BE2C (cell line): Measurements from ENCODE around the gene RFX7.
"Not testable (repeated sequence)": the region's sequence is repeated elsewhere in the genome, so short reads cannot be mapped to it uniquely, and the experiment has no call there.

Experiments used
- DNase-seq: peaks from one replicate; pipeline ENCODE4 v3.0.0-alpha.2; 2020
- H3K27me3 ChIP-seq: fragments of 250-450 bp; sonication (Bioruptor Pico); 2 replicates; pipeline ENCODE4 v1.5.1; 2020; ENCODE audit warnings: mild to moderate bottlenecking
- H3K36me3 ChIP-seq: fragments of 250-450 bp; sonication (Bioruptor Pico); 2 replicates; pipeline ENCODE4 v1.5.1; 2020; ENCODE audit warnings: mild to moderate bottlenecking
- H3K4me1 ChIP-seq: fragments of 250-450 bp; sonication (Bioruptor Pico); 2 replicates; pipeline ENCODE4 v1.5.1; 2020
- H3K4me3 ChIP-seq: 2 replicates; pipeline ENCODE4 v1.5.1; 2011; ENCODE audit warnings: low read depth, low read length
- H3K9me3 ChIP-seq: fragments of 250-450 bp; sonication (Bioruptor Pico); 2 replicates; pipeline ENCODE4 v1.5.1; 2020
- TF ChIP-seq, protein P1 (sequence below): IDR thresholded peaks from 2 replicates; pipeline ENCODE4 v1.5.1; 2012; ENCODE audit warnings: mild to moderate bottlenecking, low read depth, low read length

Gene RFX7

GRCh38 chr15:56175788-56176187 lies 67.9 kb downstream of the RFX7 start:
- DNase-seq, result no peak
- H3K36me3 ChIP-seq, result peaks cover 14% of the 10 kb centered on the region
- H3K4me1 ChIP-seq, result no peaks in the 10 kb centered on the region; the same call in 1 of the 2 replicates
- TF ChIP-seq, protein P1, sequence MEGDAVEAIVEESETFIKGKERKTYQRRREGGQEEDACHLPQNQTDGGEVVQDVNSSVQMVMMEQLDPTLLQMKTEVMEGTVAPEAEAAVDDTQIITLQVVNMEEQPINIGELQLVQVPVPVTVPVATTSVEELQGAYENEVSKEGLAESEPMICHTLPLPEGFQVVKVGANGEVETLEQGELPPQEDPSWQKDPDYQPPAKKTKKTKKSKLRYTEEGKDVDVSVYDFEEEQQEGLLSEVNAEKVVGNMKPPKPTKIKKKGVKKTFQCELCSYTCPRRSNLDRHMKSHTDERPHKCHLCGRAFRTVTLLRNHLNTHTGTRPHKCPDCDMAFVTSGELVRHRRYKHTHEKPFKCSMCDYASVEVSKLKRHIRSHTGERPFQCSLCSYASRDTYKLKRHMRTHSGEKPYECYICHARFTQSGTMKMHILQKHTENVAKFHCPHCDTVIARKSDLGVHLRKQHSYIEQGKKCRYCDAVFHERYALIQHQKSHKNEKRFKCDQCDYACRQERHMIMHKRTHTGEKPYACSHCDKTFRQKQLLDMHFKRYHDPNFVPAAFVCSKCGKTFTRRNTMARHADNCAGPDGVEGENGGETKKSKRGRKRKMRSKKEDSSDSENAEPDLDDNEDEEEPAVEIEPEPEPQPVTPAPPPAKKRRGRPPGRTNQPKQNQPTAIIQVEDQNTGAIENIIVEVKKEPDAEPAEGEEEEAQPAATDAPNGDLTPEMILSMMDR, result no peak
- no peak overlapping the region for H3K4me3 ChIP-seq
- no peaks in the 10 kb centered on the region for H3K9me3 ChIP-seq
- no peaks in the 10 kb centered on the region for H3K27me3 ChIP-seq

DNA sequence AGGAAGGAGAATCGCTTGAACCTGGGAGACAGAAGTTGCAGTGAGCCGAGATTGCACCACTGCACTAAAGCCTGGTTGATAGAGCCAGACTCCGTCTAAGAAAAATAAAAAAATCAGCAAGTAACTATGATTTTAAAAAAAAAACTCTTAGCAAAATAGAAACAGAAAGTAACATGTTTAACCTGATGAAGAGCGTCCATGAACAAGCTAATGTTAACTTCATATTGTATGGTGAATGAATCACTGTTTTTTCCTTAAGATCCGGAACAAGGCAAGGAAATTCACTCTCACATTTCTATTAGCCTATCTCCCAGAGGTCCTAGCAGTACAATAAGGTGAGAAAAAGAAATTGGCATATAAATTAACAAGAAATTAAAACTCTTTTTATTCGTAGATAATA lies 69.0 kb downstream of the RFX7 start:
- no peak for DNase-seq
- Histone ChIP-seq H3K36me3 (peaks cover 14% of the 10 kb centered on the region), H3K27me3 (no peaks in the 10 kb centered on the region), H3K4me3 (no peak overlapping the region), H3K9me3 (no peaks in the 10 kb centered on the region), H3K4me1 (no peaks in the 10 kb centered on the region; the same call in 1 of the 2 replicates)
- TF ChIP-seq, protein P1, result no peak

DNA sequence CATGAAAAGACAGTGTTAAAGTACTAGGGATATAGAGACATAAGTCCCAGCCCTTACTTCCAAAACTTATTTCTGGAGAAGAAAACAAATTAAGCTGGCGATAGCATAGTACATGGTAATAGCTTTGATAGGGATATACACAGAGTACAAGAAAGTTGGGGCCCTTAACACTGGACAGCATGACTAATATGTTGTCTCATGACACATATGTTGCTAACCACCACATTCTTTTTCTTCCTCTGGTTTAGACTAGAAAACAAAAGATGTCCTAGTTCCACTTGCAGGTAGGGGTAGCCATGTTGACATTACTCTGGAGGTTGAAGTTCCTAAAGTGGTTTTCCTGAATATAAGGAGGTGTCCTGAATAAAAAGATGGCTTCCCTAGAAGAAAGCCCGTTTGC lies 75.3 kb downstream of the RFX7 start:
- H3K4me1 ChIP-seq, result no peaks in the 10 kb centered on the region
- H3K9me3 ChIP-seq, result no peaks in the 10 kb centered on the region
- H3K27me3 ChIP-seq, result no peaks in the 10 kb centered on the region
- H3K36me3 ChIP-seq, result peaks cover 17% of the 10 kb centered on the region
- TF ChIP-seq, protein P1, result no peak
- DNase-seq, result no peak
- H3K4me3 ChIP-seq, result no peak overlapping the region

DNA sequence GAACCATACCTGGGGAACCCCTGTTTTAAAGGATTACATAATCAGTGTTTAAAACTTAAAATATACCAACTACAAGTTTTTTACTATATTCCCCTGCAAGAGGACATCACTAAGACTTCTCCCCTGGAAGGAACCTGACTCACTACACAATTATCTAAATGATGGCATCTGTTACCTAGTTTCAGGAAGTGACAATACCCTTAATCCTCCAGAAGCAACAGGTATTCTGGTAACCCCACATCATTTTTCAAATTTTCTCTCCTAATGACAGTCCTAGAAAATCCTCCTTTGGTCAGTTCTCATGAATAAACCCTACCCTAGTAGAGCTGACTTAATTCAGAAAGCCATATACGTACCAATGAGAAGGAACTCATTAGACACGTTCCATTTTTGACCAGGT lies 78.4 kb downstream of the RFX7 start:
- no peak for DNase-seq
- H3K4me3 ChIP-seq, result no peak overlapping the region
- peaks cover 3% of the 10 kb centered on the region; the same call in 1 of the 2 replicates for H3K4me1 ChIP-seq
- no peaks in the 10 kb centered on the region for H3K27me3 ChIP-seq
- TF ChIP-seq, protein P1, result no peak
- no peaks in the 10 kb centered on the region for H3K9me3 ChIP-seq
- H3K36me3 ChIP-seq, result 0 out of 2 replicates have a peak, but pooled peaks cover 3% of the 10 kb centered on the region

GRCh38 chr15:56160966-56161365 lies 82.7 kb downstream of the RFX7 start:
- Histone ChIP-seq H3K27me3 (no peaks in the 10 kb centered on the region), H3K4me3 (no peak overlapping the region), H3K9me3 (no peaks in the 10 kb centered on the region), H3K4me1 (peaks cover 3% of the 10 kb centered on the region; the same call in 1 of the 2 replicates), H3K36me3 (no peaks in the 10 kb centered on the region)
- no peak for DNase-seq
- TF ChIP-seq, protein P1, result no peak

DNA sequence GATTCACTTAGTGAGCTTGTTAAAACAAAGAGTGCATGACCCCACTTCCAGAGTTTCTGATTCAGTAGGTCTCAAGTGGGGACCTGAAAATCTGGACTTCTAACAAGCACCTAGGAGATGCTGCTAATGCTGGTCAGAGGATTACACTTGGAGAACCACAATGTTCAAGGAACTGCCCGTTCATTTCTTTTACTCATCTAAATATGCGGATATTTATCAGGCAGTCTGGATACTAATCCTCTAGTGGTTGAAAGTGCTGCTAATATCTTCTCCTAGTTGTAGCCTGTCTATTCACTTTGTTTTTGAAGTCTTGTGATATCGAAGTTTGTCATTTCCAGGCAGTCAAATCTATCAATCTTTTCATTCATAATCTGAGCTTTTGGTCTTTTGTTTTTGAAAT lies 86.8 kb downstream of the RFX7 start:
- no peak for DNase-seq
- Histone ChIP-seq H3K4me3 (no peak overlapping the region), H3K27me3 (no peaks in the 10 kb centered on the region), H3K9me3 (peaks cover 7% of the 10 kb centered on the region; the same call in 1 of the 2 replicates), H3K4me1 (peaks cover 3% of the 10 kb centered on the region; the same call in 1 of the 2 replicates), H3K36me3 (no peaks in the 10 kb centered on the region)
- TF ChIP-seq, protein P1, result no peak

DNA sequence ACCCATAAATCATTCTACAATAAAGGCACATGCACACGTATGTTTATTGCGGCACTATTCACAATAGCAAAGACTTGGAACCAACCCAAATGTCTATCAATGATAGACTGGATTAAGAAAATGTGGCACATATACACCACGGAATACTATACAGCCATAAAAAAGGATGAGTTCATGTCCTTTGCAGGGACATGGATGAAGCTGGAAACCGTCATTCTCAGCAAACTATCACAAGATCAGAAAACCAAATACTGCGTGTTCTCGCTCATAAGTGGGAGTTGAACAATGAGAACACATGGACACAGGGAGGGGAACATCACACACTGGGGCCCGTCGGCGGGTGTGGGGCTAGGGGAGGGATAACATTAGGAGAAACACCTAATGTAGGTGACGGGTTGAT lies 88.4 kb downstream of the RFX7 start:
- H3K27me3 ChIP-seq, DNase-seq, H3K9me3 ChIP-seq, H3K4me3 ChIP-seq, H3K4me1 ChIP-seq, H3K36me3 ChIP-seq: not testable (repeated sequence)

GRCh38 chr15:56154768-56155167 lies 88.9 kb downstream of the RFX7 start:
- H3K9me3 ChIP-seq, DNase-seq, H3K36me3 ChIP-seq, H3K4me1 ChIP-seq, H3K27me3 ChIP-seq, H3K4me3 ChIP-seq: not testable (repeated sequence)
